ENCODE results near the gene GDAP1L1.

DNA sequence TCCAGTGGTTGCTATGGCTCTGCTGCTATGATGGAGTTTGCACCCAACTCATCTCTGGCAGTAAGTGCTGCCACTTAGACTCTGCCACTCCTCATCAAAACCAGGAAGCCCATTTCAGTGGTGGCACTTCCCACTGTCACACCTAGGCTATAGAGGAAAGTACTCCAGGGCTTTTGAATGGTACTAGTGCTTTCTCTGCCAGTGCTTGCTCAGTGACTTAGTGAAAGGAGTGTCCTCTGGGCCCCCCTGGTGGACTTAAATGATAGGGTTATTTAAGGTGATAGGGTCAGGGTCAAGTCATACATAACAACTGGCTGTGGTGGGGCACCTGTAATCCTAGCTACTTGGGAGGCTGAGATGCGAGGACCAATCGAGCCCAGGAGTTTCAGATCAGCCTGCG, 41.1 kb downstream of the GDAP1L1 start:
- no peak for TF ChIP-seq CTCF (IDR thresholded peaks at IDR 0.05)
- TF ChIP-seq ZFX (IDR thresholded peaks at IDR 0.05; ENCODE audit: borderline replicate concordance) = no peak

Data from 22Rv1 (cell line).